Loucy (cell line): ENCODE measurements around the gene C12orf56.

Source experiments
- EZH2phosphoT487 ChIP-seq: fragments of 200-600 bp; IDR thresholded peaks from 2 replicates; pipeline ENCODE4 v1.6.1; 2018; ENCODE audit warnings: antibody characterized with exemption, mild to moderate bottlenecking, moderate library complexity, borderline replicate concordance
- TF ChIP-seq, protein P1 (sequence below): fragments of 200-600 bp; sonication (generic); conservative IDR thresholded peaks from 2 replicates; pipeline ENCODE4 v1.5.1; 2014; ENCODE audit warnings: mild to moderate bottlenecking, antibody characterized with exemption, low read length

DNA sequence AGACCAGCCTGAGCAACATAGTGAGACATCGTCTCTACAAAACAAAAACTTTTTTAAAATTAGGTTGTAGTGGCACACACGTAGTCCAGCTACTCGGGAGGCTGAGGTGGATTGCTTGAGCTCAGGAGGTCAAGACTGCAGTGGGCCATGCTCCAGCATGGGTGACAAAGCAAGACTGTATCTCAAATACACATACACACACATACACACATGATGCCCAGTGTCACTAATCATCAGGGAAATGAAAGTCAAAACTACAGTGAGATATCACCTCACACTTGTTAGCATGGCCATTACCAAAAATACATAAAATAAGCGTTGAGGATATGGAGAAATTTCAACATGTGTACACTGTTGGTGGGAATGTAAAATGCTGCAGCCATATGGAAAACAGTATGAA lies 135.3 kb downstream of the C12orf56 start:
- TF ChIP-seq, protein P1, sequence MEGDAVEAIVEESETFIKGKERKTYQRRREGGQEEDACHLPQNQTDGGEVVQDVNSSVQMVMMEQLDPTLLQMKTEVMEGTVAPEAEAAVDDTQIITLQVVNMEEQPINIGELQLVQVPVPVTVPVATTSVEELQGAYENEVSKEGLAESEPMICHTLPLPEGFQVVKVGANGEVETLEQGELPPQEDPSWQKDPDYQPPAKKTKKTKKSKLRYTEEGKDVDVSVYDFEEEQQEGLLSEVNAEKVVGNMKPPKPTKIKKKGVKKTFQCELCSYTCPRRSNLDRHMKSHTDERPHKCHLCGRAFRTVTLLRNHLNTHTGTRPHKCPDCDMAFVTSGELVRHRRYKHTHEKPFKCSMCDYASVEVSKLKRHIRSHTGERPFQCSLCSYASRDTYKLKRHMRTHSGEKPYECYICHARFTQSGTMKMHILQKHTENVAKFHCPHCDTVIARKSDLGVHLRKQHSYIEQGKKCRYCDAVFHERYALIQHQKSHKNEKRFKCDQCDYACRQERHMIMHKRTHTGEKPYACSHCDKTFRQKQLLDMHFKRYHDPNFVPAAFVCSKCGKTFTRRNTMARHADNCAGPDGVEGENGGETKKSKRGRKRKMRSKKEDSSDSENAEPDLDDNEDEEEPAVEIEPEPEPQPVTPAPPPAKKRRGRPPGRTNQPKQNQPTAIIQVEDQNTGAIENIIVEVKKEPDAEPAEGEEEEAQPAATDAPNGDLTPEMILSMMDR = no peak
- no peak for TF ChIP-seq EZH2phosphoT487
